Measurements from ENCODE around the gene CBFA2T3.

Gene CBFA2T3

DNA sequence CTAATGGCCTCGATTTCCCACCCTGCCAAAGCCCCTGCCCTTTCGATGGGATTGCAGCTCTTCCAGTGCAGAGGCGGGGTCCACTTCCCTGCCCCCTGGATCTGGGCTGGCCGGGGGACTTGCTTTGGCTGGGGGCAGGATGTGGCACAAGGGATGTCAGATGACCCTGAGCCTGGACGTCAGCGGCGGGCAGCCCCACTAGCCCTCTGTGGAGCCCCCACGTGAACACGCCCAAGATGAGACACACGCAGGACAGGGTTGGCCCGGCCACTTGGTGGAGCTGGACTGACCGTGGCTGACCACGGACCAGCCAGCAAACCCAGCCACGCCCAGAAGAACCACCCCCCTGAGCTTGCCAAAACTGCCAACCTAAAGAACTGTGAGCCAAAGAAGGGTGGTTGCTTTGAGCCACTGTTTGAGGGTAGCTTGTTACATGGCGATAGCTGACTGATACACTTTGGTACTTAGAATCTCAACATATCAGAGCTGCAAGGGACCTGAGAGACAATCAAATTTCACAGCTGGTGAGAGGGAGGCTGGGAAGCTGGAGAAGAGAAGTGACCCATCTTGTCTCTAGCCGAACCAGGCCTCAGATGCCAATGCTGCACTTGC, 63.9 kb downstream of the CBFA2T3 start:
- FAIRE-seq (no peak), DNase-seq (ENCODE audit: insufficient read length, low spot score) (no peak)

GRCh38 chr16:88912556-88912955, 64.5 kb downstream of the CBFA2T3 start:
- DNase-seq (ENCODE audit: insufficient read length, low spot score) (no peak), FAIRE-seq (no peak)

- no peak for DNase-seq (ENCODE audit: insufficient read length, low spot score)
- FAIRE-seq, result no peak
These were observed 65.1 kb downstream of the CBFA2T3 start for GRCh38 chr16:88911946-88912310.

- DNase-seq (ENCODE audit: insufficient read length, low spot score) (no peak), FAIRE-seq (no peak)
These were observed 65.7 kb downstream of the CBFA2T3 start for GRCh38 chr16:88911136-88911945.

DNA sequence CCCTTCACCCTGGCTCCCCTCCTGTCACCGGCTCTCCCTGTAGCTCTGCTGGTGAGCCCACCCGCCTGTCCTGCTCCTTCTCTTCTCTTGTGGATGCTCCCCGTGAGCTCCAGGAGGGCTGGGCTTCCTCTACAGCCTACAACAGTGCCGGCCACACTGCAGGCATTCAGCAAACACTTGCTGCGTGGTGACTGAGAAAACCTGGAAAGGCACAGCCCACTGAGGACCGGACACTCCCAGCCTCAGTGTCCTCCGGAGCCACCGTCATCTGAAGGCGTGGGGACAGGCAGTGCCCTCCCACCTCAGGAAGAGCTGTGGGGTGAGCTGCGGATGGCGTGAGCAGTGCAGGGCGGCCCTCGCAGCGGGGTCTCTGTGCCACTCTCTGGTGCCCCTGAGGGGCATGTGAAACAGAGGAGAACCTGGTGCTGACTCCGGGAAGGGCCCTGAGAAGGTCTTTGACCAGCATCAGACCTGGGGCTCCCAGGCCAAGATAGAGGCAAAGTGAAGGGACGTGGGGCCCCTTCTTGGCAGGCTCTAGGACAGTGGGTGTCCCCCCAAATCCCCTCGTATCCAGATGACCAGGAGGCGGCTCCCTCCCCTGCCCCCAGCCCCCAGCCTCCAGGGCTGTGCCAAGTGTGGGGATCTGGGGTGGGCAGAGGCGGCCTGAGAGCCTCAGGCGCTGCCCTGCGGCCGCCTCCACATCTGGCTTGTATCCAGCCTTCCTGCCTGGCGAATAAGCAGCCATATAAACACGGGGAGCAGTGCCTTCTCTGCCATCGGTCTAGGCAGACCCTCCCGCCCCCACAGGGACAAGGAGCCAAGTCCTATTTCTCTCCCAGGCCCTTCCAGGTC, 66.5 kb downstream of the CBFA2T3 start:
- DNase-seq (ENCODE audit: insufficient read length, low spot score), result no peak
- FAIRE-seq, result no peak

DNA sequence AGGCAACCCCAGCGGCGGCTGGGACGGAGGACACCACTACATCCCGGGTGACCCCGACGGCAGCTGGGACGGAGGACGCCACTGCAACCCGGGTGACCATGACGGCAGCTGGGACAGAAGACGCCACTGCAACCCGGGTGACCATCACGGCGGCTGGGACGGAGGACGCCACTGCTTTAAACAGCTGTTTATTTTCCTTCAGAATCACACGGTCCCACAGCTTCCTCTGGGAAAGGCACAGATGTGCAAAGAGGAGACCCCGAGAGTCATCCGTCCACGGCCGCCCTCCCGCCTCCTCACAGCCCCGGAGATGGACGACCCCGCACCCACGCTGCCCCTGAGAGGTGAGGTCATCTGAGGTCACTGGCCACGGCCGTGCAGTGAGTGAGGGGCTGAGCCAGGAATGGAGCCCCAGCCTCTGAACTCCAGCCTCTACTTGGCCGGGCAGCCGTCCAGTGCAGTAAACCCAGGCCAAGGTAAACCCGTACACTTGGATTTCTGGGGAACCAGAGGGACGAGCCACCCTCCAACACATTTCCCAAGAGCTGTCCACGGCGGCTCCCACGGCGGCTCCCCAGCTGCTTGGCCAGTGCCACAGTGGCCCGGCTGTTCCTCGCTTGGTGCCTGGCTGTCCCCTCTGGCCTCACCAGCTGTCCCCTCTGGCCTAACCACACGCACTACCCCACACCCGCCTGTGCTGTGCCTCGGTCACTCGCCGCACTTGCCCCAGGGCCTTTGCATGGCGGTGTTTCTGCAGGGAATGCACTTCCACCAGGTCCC, 67.4 kb downstream of the CBFA2T3 start:
- no peak for DNase-seq (ENCODE audit: insufficient read length, low spot score)
- no peak for FAIRE-seq

DNA sequence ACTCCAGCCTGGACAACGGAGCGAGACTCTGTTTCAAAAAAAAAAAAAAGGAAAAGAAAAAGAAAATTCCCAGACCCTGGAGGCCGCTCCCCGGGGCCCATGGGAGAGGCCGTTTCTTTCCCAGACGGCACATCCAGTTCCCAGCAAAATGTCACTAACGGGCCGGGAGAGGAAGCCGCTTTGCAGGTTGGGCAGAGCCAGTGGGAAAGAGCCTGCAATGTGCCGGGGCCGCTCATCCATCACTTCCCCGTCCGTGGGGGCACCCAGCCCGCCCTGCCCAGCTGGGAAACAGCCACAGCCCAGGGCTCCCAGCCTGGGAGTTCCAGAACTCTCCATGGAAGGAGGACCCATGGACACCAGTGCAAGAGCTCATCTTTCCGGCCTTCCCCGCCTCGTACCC, 68.7 kb downstream of the CBFA2T3 start:
- DNase-seq (ENCODE audit: insufficient read length, low spot score), result no peak
- no peak for FAIRE-seq

GRCh38 chr16:88907768-88908167, 69.2 kb downstream of the CBFA2T3 start:
- FAIRE-seq (no peak), DNase-seq (ENCODE audit: insufficient read length, low spot score) (peak; percentile 59)

DNA sequence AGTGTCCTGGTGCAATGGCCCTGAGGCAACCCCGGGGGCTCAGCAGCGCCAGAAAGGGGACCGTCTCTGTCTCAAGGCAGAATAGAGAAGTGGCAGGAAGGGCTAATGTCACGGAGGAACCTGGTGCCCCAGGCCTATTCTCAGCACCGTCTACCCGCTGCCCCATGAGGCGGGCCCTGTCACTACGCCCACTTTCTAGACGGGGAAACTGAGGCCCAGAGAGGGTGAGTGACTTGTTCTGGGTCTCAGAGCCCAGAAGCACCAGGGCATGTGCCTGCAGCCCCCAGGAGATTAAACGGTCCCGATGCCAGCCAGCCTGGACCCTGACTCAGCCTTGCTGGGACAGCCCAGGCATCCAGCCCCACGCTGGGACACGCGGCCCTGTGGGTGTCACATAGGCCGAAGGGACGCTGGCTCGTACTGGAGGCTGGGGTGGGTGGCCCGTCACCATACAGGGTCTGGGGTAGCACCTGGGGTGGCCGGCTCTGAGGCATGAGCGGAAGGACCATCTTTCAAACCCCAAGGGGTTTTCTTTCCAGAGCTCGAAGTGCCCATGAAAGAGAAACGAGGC, 70.4 kb downstream of the CBFA2T3 start:
- no peak for DNase-seq (ENCODE audit: insufficient read length, low spot score)
- FAIRE-seq, result no peak

- FAIRE-seq (no peak), DNase-seq (ENCODE audit: insufficient read length, low spot score) (no peak)
These were observed 71.0 kb downstream of the CBFA2T3 start for GRCh38 chr16:88906020-88906419.

- DNase-seq (ENCODE audit: insufficient read length, low spot score), result no peak
These were observed 71.4 kb downstream of the CBFA2T3 start for GRCh38 chr16:88905563-88905962.

GRCh38 chr16:88904676-88905365, 72.2 kb downstream of the CBFA2T3 start:
- DNase-seq (ENCODE audit: insufficient read length, low spot score) (no peak), FAIRE-seq (no peak)

More at GRCh38 chr16:88905563-88905962, 71.4 kb downstream of the CBFA2T3 start:
- FAIRE-seq, result no peak

DNA sequence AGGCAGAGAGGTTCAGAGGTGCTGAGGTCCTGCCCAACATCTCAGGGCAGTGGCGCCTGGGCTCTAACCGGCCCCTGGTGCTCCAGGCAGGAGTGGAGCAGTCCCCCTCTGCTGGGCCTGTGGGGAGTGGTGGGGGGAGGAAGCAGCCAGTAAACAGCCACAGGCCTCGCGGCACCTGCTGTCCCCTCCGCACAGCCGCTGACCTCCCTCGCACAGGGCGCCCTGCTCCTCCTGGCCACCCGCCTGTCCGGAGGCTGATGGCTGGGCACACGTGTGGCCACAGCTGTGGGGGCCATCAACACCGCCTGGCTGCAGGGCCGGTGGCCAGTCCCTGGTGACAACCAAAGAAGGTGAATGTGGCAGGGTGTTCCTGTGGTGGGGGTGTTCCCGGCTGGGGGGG, 73.7 kb downstream of the CBFA2T3 start:
- DNase-seq (ENCODE audit: insufficient read length, low spot score) (no peak), FAIRE-seq (no peak)

- no peak for FAIRE-seq
- DNase-seq (ENCODE audit: insufficient read length, low spot score), result no peak
These were observed 74.3 kb downstream of the CBFA2T3 start for GRCh38 chr16:88902744-88903143.

- no peak for FAIRE-seq
- DNase-seq (ENCODE audit: insufficient read length, low spot score), result no peak
These were observed 75.2 kb downstream of the CBFA2T3 start for GRCh38 chr16:88901718-88902337.

DNA sequence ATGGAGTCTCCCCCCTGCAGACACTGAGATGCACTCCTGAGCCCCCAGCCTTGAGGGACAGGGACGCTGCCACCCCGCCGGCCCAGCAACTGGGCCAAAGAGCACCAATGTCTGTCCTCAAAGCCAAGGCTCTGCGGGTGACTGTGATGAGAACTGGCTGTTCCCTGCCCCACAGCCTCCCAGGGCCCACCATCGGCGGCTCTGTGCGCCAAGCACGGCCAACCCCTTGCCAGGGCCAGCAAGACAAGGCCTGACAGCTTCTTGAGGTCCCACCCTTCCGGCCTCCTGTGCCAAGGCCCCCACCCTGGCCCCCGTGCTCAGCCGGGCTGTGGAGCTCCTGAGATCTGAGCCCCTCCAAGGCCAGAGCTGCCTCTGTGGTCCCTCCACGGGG, 76.3 kb downstream of the CBFA2T3 start:
- FAIRE-seq (no peak), DNase-seq (ENCODE audit: insufficient read length, low spot score) (no peak)

DNA sequence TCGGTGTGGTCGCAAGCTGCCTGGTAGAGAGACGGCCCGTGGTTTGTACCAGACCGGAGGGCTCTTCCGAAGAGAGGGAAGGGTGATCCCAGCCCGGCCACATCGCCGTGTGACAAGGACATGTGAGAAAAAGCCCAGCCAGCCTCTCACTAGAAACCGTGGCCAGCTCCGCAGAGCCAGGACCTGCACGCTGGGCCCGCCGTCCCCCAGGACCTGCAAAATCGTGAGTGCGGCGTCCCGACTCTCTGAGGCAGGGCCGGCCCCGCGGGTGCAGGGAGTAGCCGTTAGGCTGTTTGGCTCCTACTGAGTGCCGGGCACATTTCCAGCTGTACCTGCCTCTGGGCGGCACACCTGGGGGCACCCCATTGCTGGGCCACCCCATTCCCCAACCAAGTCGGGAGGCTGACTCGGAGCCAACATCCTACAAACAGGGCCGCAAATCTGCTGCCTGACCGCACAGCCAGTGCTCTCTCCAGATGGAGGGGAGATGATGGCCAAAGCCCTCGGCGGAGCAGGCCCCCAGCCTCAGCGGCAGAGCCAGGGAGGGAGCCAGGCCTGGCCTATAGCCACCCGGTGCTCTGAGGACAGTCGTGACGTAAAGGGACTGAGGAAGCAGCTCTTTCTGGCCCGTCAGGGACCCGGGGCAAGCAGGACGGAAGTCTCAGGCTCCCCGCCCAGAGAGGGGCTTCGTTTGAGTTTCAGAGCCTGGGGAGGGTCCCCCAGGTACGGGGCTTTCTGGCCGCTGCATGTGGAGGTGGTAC, 76.9 kb downstream of the CBFA2T3 start:
- no peak for FAIRE-seq
- no peak for DNase-seq (ENCODE audit: insufficient read length, low spot score)

GRCh38 chr16:88897696-88898425, 79.1 kb downstream of the CBFA2T3 start:
- DNase-seq (ENCODE audit: insufficient read length, low spot score) (no peak), FAIRE-seq (no peak)

All from HTR-8/SVneo (cell line).